Measurements from ENCODE around the gene TMEM209.

DNA sequence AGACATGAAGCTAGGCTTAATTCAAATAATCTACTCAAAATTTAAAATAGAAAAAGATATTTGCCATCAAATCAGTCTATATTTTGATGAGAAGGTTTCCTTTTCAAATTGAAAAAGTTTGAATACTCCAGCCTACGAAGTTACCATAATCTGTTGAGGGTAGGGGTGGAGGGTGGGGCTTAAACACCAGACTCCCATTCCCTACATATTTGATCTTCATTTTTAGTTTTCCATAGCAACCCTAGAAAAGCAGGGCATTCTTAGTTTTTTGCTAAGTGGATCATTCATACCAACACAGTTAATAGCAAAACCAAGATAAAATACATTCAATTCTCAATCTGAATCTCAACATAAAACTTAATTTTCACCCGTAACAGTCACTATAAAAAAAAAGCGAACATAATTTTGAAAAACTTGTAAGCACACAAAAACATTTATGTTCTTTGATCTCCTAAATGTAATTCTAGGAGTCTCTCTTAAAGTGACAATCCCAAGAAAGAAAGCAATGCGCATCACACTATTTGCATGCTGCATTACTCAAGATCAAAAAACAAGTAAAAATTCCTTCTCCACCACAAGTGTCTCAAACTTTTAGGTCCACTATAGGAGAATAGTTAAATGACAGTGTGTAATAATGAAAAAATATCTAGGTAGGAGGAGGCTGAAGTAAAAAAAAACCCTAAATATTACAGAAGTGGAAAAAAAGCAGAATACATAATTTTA, 30.8 kb downstream of the TMEM209 start:
- TF ChIP-seq CTCF (IDR thresholded peaks at IDR 0.05) (no peak), EZH2phosphoT487 (IDR thresholded peaks at IDR 0.05) (no peak), EZH2 (IDR thresholded peaks at IDR 0.05) (no peak)
